Esophagus muscularis mucosa (tissue), 4 donors: ENCODE measurements around the gene PAIP1.

ENCODE experiments used
- EP300 ChIP-seq: sonication (generic); formaldehyde crosslinking; IDR thresholded peaks from one replicate; pipeline ENCODE4 v1.6.1; 2017; ENCODE audit warnings: antibody characterized with exemption
- POLR2A ChIP-seq: fragments of 450-650 bp; IDR thresholded peaks from one replicate; pipeline ENCODE4 v1.6.1; 2017; ENCODE audit warnings: antibody characterized with exemption, moderate library complexity, mild to moderate bottlenecking, low read depth
- POLR2AphosphoS5 ChIP-seq, 2 donors: sonication (generic); formaldehyde crosslinking; IDR thresholded peaks; one replicate each; pipeline ENCODE4 v1.6.1; 2017; ENCODE audit warnings: antibody characterized with exemption in 2 of 2
- TF ChIP-seq, protein P1 (sequence below), 3 experiments: fragments of 200-600 bp in 2 of 3; fragments of 450-650 bp in 1 of 3; sonication (generic) in 2 of 3; IDR thresholded peaks; one replicate each; pipeline ENCODE4 v1.5.1; 2017 to 2019; ENCODE audit warnings: antibody characterized with exemption in 3 of 3, mild to moderate bottlenecking in 2 of 3, moderate library complexity in 1 of 3

DNA sequence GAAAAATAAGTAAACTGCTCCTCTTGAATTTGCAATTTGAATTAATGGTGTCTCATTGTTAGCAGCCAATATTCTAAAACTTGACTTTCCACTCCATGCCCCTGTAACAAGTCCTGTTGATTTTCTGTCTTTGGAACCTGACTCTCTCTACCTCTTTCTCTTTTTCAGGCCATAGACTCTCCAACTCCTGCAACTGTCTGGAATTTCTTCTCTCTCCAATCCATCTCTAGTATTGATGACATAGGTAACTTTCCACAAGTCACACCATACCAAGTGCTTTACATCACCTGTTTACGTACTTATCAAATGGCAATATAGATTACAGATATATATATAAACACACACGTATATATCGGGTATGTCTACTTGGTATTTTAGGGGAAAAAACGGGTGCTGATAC is 42.9 kb downstream of the PAIP1 start:
- TF ChIP-seq, protein P1, sequence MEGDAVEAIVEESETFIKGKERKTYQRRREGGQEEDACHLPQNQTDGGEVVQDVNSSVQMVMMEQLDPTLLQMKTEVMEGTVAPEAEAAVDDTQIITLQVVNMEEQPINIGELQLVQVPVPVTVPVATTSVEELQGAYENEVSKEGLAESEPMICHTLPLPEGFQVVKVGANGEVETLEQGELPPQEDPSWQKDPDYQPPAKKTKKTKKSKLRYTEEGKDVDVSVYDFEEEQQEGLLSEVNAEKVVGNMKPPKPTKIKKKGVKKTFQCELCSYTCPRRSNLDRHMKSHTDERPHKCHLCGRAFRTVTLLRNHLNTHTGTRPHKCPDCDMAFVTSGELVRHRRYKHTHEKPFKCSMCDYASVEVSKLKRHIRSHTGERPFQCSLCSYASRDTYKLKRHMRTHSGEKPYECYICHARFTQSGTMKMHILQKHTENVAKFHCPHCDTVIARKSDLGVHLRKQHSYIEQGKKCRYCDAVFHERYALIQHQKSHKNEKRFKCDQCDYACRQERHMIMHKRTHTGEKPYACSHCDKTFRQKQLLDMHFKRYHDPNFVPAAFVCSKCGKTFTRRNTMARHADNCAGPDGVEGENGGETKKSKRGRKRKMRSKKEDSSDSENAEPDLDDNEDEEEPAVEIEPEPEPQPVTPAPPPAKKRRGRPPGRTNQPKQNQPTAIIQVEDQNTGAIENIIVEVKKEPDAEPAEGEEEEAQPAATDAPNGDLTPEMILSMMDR (IDR thresholded peaks at IDR 0.05), result no peak
- TF ChIP-seq POLR2A (no peak), EP300 (no peak), POLR2AphosphoS5 (IDR thresholded peaks at IDR 0.05) (no peak)
